Activated CD8-positive, alpha-beta memory T cell treated with anti-CD3 and anti-CD28 coated beads for 1 hour (primary cell): ENCODE results near the gene TENM4.

ENCODE experiments used
- DNase-seq, 2 donors: peaks; one replicate each; pipeline ENCODE4 v3.0.0-alpha.2; 2020; ENCODE audit warnings: low read depth in 1 of 2; ENCODE audit errors: extremely low read depth in 1 of 2

Gene TENM4

GRCh38 chr11:79453617-79454016, 12.8 kb upstream of the TENM4 start:
- DNase-seq: no peak

- no peak for DNase-seq
Measured at GRCh38 chr11:79449040-79449439, 8.2 kb upstream of the TENM4 start.

GRCh38 chr11:79447038-79447786, 6.4 kb upstream of the TENM4 start:
- DNase-seq: no peak

GRCh38 chr11:79444923-79445322, 4.1 kb upstream of the TENM4 start:
- no peak for DNase-seq

- DNase-seq: no peak
Measured at GRCh38 chr11:79441461-79441875, 638 bp upstream of the TENM4 start.

- no peak for DNase-seq
Measured at GRCh38 chr11:79439886-79440570, 802 bp downstream of the TENM4 start.

GRCh38 chr11:79439410-79439885, 1.4 kb downstream of the TENM4 start:
- no peak for DNase-seq

GRCh38 chr11:79438631-79439409, 2.0 kb downstream of the TENM4 start:
- DNase-seq: no peak

GRCh38 chr11:79437981-79438630, 2.7 kb downstream of the TENM4 start:
- no peak for DNase-seq

GRCh38 chr11:79437278-79437980, 3.4 kb downstream of the TENM4 start:
- no peak for DNase-seq

GRCh38 chr11:79436919-79437277, 3.9 kb downstream of the TENM4 start:
- no peak for DNase-seq

GRCh38 chr11:79434283-79434682, 6.5 kb downstream of the TENM4 start:
- DNase-seq: no peak

- no peak for DNase-seq
Measured at GRCh38 chr11:79432138-79432537, 8.7 kb downstream of the TENM4 start.

GRCh38 chr11:79431535-79431934, 9.3 kb downstream of the TENM4 start:
- no peak for DNase-seq

- no peak for DNase-seq
Measured at GRCh38 chr11:79430280-79430679, 10.6 kb downstream of the TENM4 start.

- DNase-seq: no peak
Measured at GRCh38 chr11:79428406-79428805, 12.4 kb downstream of the TENM4 start.

GRCh38 chr11:79427611-79428327, 13.1 kb downstream of the TENM4 start:
- DNase-seq: no peak

GRCh38 chr11:79427126-79427525, 13.7 kb downstream of the TENM4 start:
- DNase-seq: no peak

- no peak for DNase-seq
Measured at GRCh38 chr11:79425463-79425862, 15.4 kb downstream of the TENM4 start.

GRCh38 chr11:79423736-79424135, 17.1 kb downstream of the TENM4 start:
- no peak for DNase-seq
